ENCODE measurements around the gene RASGRF1.

GRCh38 chr15:79023918-79024317, 66.7 kb downstream of the RASGRF1 start:
- TF ChIP-seq CTCF (IDR thresholded peaks at IDR 0.05) = no peak
- no peak for TF ChIP-seq POLR2A (IDR thresholded peaks at IDR 0.05)
- TF ChIP-seq EP300 (IDR thresholded peaks at IDR 0.05) = no peak

Measured in ovary (tissue), 3 donors.